ENCODE results near the gene TACC3.
A peak's percentile ranks its signal among the peaks of the same experiment; 100 is the strongest.

TACC3 gene

GRCh38 chr4:1720163-1720983 lies 948 bp upstream of the TACC3 start:
- POLR2A ChIA-PET = interaction anchor here (0.9 to 1.1 kb wide), 3 partner anchors 8 to 27 kb away, joined by 3 to 5 read pairs (median 5); partner anchors contain the start of gene SLBP
- CTCF ChIA-PET = interaction anchor here (0.7 to 18.5 kb wide), 6 partner anchors 9 to 189 kb away, joined by 3 to 374 read pairs (median 4); no protein-coding TSS in a partner anchor
- peak; percentile 0 for TF ChIP-seq CTCF (IDR thresholded peaks at IDR 0.05; ENCODE audit: control extremely low read depth, extremely low read depth, low read depth, missing control alignments)
- DNase-seq (ENCODE audit: extremely low spot score) = peak; percentile 48

- ChIA-PET POLR2A (interaction anchor here (0.8 to 1.3 kb wide), 4 partner anchors 10 to 28 kb away, joined by 3 to 6 read pairs (median 5); partner anchors contain the start of gene SLBP), CTCF (interaction anchor here (0.8 to 18.5 kb wide), 7 partner anchors 9 to 187 kb away, joined by 3 to 374 read pairs (median 4); partner anchors contain the start of gene SLBP)
- TF ChIP-seq CTCF (IDR thresholded peaks at IDR 0.05; ENCODE audit: control extremely low read depth, extremely low read depth, low read depth, missing control alignments) = no peak
- peak; percentile 18 for DNase-seq (ENCODE audit: extremely low spot score)
Observed at GRCh38 chr4:1721666-1722550, 587 bp downstream of the TACC3 start.

GRCh38 chr4:1722551-1723118 lies 1.3 kb downstream of the TACC3 start:
- TF ChIP-seq CTCF (IDR thresholded peaks at IDR 0.05; ENCODE audit: control extremely low read depth, extremely low read depth, low read depth, missing control alignments) = peak; percentile 1
- ChIA-PET POLR2A (interaction anchor here (0.8 to 1.3 kb wide), 2 partner anchors 11 to 26 kb away, joined by 3 to 6 read pairs; partner anchors contain the start of gene SLBP), CTCF (interaction anchor here (0.7 to 18.5 kb wide), 8 partner anchors 9 to 176 kb away, joined by 3 to 374 read pairs (median 4); partner anchors contain the start of gene SLBP)
- no peak for DNase-seq (ENCODE audit: extremely low spot score)

- TF ChIP-seq CTCF (IDR thresholded peaks at IDR 0.05; ENCODE audit: control extremely low read depth, extremely low read depth, low read depth, missing control alignments) = no peak
- POLR2A ChIA-PET = interaction anchor here (0.8 to 1.3 kb wide), 3 partner anchors 11 to 27 kb away, joined by 3 to 6 read pairs (median 3); partner anchors contain the start of gene SLBP
- CTCF ChIA-PET = interaction anchor here (0.7 to 18.5 kb wide), 8 partner anchors 8 to 175 kb away, joined by 3 to 374 read pairs (median 4); partner anchors contain the start of gene SLBP
- DNase-seq (ENCODE audit: extremely low spot score) = peak; percentile 38
Observed at GRCh38 chr4:1723131-1723801, 1.9 kb downstream of the TACC3 start.

GRCh38 chr4:1725521-1725920 lies 4.2 kb downstream of the TACC3 start:
- no peak for DNase-seq (ENCODE audit: extremely low spot score)
- ChIA-PET CTCF (interaction anchor here (0.8 to 18.5 kb wide), 13 partner anchors 8 to 369 kb away, joined by 3 to 374 read pairs (median 4); partner anchors contain the start of gene SLBP), POLR2A (interaction anchor here (0.7 kb wide), 1 partner anchor 11 kb away, joined by 3 read pairs; no protein-coding TSS in a partner anchor)
- TF ChIP-seq CTCF (IDR thresholded peaks at IDR 0.05; ENCODE audit: control extremely low read depth, extremely low read depth, low read depth, missing control alignments) = no peak

Measured in GM10248 (cell line).